ENCODE measurements around the gene SIGLEC12.

The SIGLEC12 gene

GRCh38 chr19:51458899-51459505, 42.6 kb downstream of the SIGLEC12 start:
- Histone ChIP-seq H3K4me2 (ENCODE audit: low read length) (no peak overlapping the region), H3K79me2 (no peaks in the 10 kb centered on the region), H3K27ac (no peak overlapping the region), H3K9ac (no peak overlapping the region), H3K4me1 (no peaks in the 10 kb centered on the region), H3K27me3 (ENCODE audit: control insufficient read depth, insufficient read depth, low read length) (no peaks in the 10 kb centered on the region), H3K4me3 (ENCODE audit: low read depth, low read length) (no peak overlapping the region), H3K36me3 (ENCODE audit: control insufficient read depth, insufficient read depth, low read length) (no peaks in the 10 kb centered on the region), H2AFZ (no peak overlapping the region), H3K9me3 (ENCODE audit: control insufficient read depth, low read length) (no peaks in the 10 kb centered on the region)
- no peak for TF ChIP-seq CTCF (IDR thresholded peaks at IDR 0.05)

GRCh38 chr19:51458051-51458645, 43.5 kb downstream of the SIGLEC12 start, which contains the start of gene SIGLEC8:
TSS of gene SIGLEC8 (minus strand) at chr19:51458454. CDS start at chr19:51458387, 67 bp downstream.
- H2AFZ ChIP-seq: no peak within 1 kb of the TSS
- no peak for TF ChIP-seq CTCF (IDR thresholded peaks at IDR 0.05)
- H3K36me3 ChIP-seq (ENCODE audit: control insufficient read depth, insufficient read depth, low read length): no peaks in the 10 kb centered on the region
- no peaks in the 10 kb centered on the region for H3K9me3 ChIP-seq (ENCODE audit: control insufficient read depth, low read length)
- no peak within 1 kb of the TSS for H3K4me3 ChIP-seq (ENCODE audit: low read depth, low read length)
- no peak within 1 kb of the TSS for H3K9ac ChIP-seq
- no peaks in the 10 kb centered on the region for H3K27me3 ChIP-seq (ENCODE audit: control insufficient read depth, insufficient read depth, low read length)
- no peak within 1 kb of the TSS for H3K27ac ChIP-seq
- H3K79me2 ChIP-seq: no peaks in the 10 kb centered on the region
- no peak within 1 kb of the TSS for H3K4me2 ChIP-seq (ENCODE audit: low read length)
- no peaks in the 10 kb centered on the region for H3K4me1 ChIP-seq

GRCh38 chr19:51457351-51458013, 44.1 kb downstream of the SIGLEC12 start:
- no peak overlapping the region for H3K4me3 ChIP-seq (ENCODE audit: low read depth, low read length)

GRCh38 chr19:51456541-51457290, 44.9 kb downstream of the SIGLEC12 start:
- no peak overlapping the region for H3K4me3 ChIP-seq (ENCODE audit: low read depth, low read length)
- H3K4me1 ChIP-seq: no peaks in the 10 kb centered on the region
- H3K79me2 ChIP-seq: no peaks in the 10 kb centered on the region
- H3K9ac ChIP-seq: no peak overlapping the region
- no peak overlapping the region for H3K27ac ChIP-seq
- H3K9me3 ChIP-seq (ENCODE audit: control insufficient read depth, low read length): no peaks in the 10 kb centered on the region
- TF ChIP-seq CTCF (IDR thresholded peaks at IDR 0.05): no peak
- no peak overlapping the region for H3K4me2 ChIP-seq (ENCODE audit: low read length)
- no peaks in the 10 kb centered on the region for H3K36me3 ChIP-seq (ENCODE audit: control insufficient read depth, insufficient read depth, low read length)
- H3K27me3 ChIP-seq (ENCODE audit: control insufficient read depth, insufficient read depth, low read length): no peaks in the 10 kb centered on the region
- H2AFZ ChIP-seq: no peak overlapping the region

More at GRCh38 chr19:51457351-51458013, 44.1 kb downstream of the SIGLEC12 start:
- no peaks in the 10 kb centered on the region for H3K27me3 ChIP-seq (ENCODE audit: control insufficient read depth, insufficient read depth, low read length)
- no peak overlapping the region for H3K27ac ChIP-seq
- H3K9ac ChIP-seq: no peak overlapping the region
- H3K36me3 ChIP-seq (ENCODE audit: control insufficient read depth, insufficient read depth, low read length): no peaks in the 10 kb centered on the region
- H2AFZ ChIP-seq: no peak overlapping the region
- no peaks in the 10 kb centered on the region for H3K79me2 ChIP-seq
- no peak overlapping the region for H3K4me2 ChIP-seq (ENCODE audit: low read length)
- no peak for TF ChIP-seq CTCF (IDR thresholded peaks at IDR 0.05)
- no peaks in the 10 kb centered on the region for H3K9me3 ChIP-seq (ENCODE audit: control insufficient read depth, low read length)
- no peaks in the 10 kb centered on the region for H3K4me1 ChIP-seq
